Parathyroid adenoma (tissue), 2 donors: ENCODE results near the gene TMEM178B.

Experiments
- H2AFZ ChIP-seq: fragments of 300-600 bp; sonication (generic); one replicate; pipeline ENCODE4 v1.7.0; 2017; ENCODE audit warnings: antibody characterized with exemption, mild to moderate bottlenecking
- H3K27ac ChIP-seq: fragments of 300-600 bp; sonication (generic); one replicate; pipeline ENCODE4 v1.7.0; 2017
- H3K27me3 ChIP-seq: fragments of 300-600 bp; sonication (generic); one replicate; pipeline ENCODE4 v1.7.0; 2017; ENCODE audit warnings: low read length; ENCODE audit not compliant: control insufficient read depth, insufficient read depth
- H3K36me3 ChIP-seq: fragments of 300-600 bp; sonication (generic); one replicate; pipeline ENCODE4 v1.7.0; 2017; ENCODE audit warnings: low read length; ENCODE audit not compliant: control insufficient read depth, insufficient read depth
- H3K4me1 ChIP-seq: fragments of 300-600 bp; sonication (generic); one replicate; pipeline ENCODE4 v1.7.0; 2017; ENCODE audit warnings: control low read depth
- H3K4me2 ChIP-seq: fragments of 300-600 bp; sonication (generic); one replicate; pipeline ENCODE4 v1.7.0; 2017; ENCODE audit warnings: low read length
- H3K4me3 ChIP-seq: fragments of 300-600 bp; sonication (generic); one replicate; pipeline ENCODE4 v1.7.0; 2017; ENCODE audit warnings: low read depth, low read length
- H3K79me2 ChIP-seq: fragments of 300-600 bp; sonication (generic); one replicate; pipeline ENCODE4 v1.7.0; 2017; ENCODE audit warnings: control low read depth
- H3K9ac ChIP-seq: fragments of 300-600 bp; sonication (generic); one replicate; pipeline ENCODE4 v1.7.0; 2017; ENCODE audit warnings: mild to moderate bottlenecking
- H3K9me3 ChIP-seq: fragments of 300-600 bp; sonication (generic); one replicate; pipeline ENCODE4 v1.7.0; 2017; ENCODE audit warnings: low read length; ENCODE audit not compliant: control insufficient read depth
- CTCF ChIP-seq: fragments of 300-600 bp; sonication (generic); IDR thresholded peaks from one replicate; pipeline ENCODE4 v1.7.0; 2017; ENCODE audit warnings: antibody characterized with exemption, mild to moderate bottlenecking
- donor health status: primary hyperparathyroidism.

Gene TMEM178B

GRCh38 chr7:141360416-141360760 is 286.5 kb downstream of the TMEM178B start:
- no peak overlapping the region for H3K9ac ChIP-seq

GRCh38 chr7:141360803-141361202 is 286.9 kb downstream of the TMEM178B start:
- Histone ChIP-seq H3K4me3 (no peak overlapping the region), H2AFZ (no peak overlapping the region), H3K79me2 (peaks cover 32% of the 10 kb centered on the region), H3K9me3 (no peaks in the 10 kb centered on the region), H3K36me3 (no peaks in the 10 kb centered on the region), H3K27me3 (no peaks in the 10 kb centered on the region), H3K4me2 (no peak overlapping the region), H3K27ac (peak overlapping the region; percentile 21), H3K4me1 (peaks cover 36% of the 10 kb centered on the region), H3K9ac (no peak overlapping the region)
- no peak for TF ChIP-seq CTCF

More at GRCh38 chr7:141360416-141360760, 286.5 kb downstream of the TMEM178B start:
- Histone ChIP-seq H3K27me3 (no peaks in the 10 kb centered on the region), H3K79me2 (peaks cover 33% of the 10 kb centered on the region), H3K9me3 (no peaks in the 10 kb centered on the region), H3K4me2 (no peak overlapping the region), H3K4me3 (no peak overlapping the region), H3K36me3 (no peaks in the 10 kb centered on the region), H3K4me1 (peaks cover 32% of the 10 kb centered on the region), H3K27ac (peak overlapping the region; percentile 21), H2AFZ (peak overlapping the region; percentile 13)
- TF ChIP-seq CTCF: no peak

GRCh38 chr7:141361479-141361878 is 287.6 kb downstream of the TMEM178B start:
- no peak overlapping the region for H3K4me3 ChIP-seq
- H3K9ac ChIP-seq: no peak overlapping the region
- H3K36me3 ChIP-seq: no peaks in the 10 kb centered on the region
- H3K27ac ChIP-seq: no peak overlapping the region
- no peaks in the 10 kb centered on the region for H3K27me3 ChIP-seq
- H3K4me1 ChIP-seq: peaks cover 39% of the 10 kb centered on the region
- TF ChIP-seq CTCF: no peak
- H3K79me2 ChIP-seq: peaks cover 31% of the 10 kb centered on the region
- no peaks in the 10 kb centered on the region for H3K9me3 ChIP-seq
- H2AFZ ChIP-seq: no peak overlapping the region
- H3K4me2 ChIP-seq: no peak overlapping the region

- TF ChIP-seq CTCF: no peak
- Histone ChIP-seq H3K36me3 (no peaks in the 10 kb centered on the region), H3K9me3 (no peaks in the 10 kb centered on the region), H3K79me2 (peaks cover 28% of the 10 kb centered on the region), H3K4me1 (peaks cover 38% of the 10 kb centered on the region), H3K27ac (no peak overlapping the region), H3K4me2 (no peak overlapping the region), H2AFZ (no peak overlapping the region), H3K27me3 (no peaks in the 10 kb centered on the region), H3K4me3 (no peak overlapping the region), H3K9ac (no peak overlapping the region)
Observed at GRCh38 chr7:141361960-141362359, 288.1 kb downstream of the TMEM178B start.

- no peak for TF ChIP-seq CTCF
- no peak overlapping the region for H2AFZ ChIP-seq
- H3K27ac ChIP-seq: no peak overlapping the region
Observed at GRCh38 chr7:141362580-141363435, 288.9 kb downstream of the TMEM178B start.

More at GRCh38 chr7:141362580-141363435, 288.9 kb downstream of the TMEM178B start:
- Histone ChIP-seq H3K27me3 (no peaks in the 10 kb centered on the region), H3K9ac (no peak overlapping the region), H3K36me3 (no peaks in the 10 kb centered on the region), H3K4me1 (peaks cover 37% of the 10 kb centered on the region), H3K4me3 (no peak overlapping the region), H3K79me2 (peaks cover 25% of the 10 kb centered on the region), H3K4me2 (no peak overlapping the region), H3K9me3 (no peaks in the 10 kb centered on the region)
